HG02678 (cell line): ENCODE measurements around the gene CEP295NL.
"Not testable (repeated sequence)": the region's sequence is repeated elsewhere in the genome, so short reads cannot be mapped to it uniquely, and the experiment has no call there.

ENCODE experiments used
- ATAC-seq: cut with Tn5 transposase; IDR thresholded peaks from one replicate; pipeline ENCODE4 v1.9.1; 2021; ENCODE audit warnings: mild to moderate bottlenecking, moderate library complexity; ENCODE audit not compliant: unreplicated experiment

CEP295NL gene

GRCh38 chr17:78868391-78868790, 34.6 kb downstream of the CEP295NL start:
- ATAC-seq, result no peak

GRCh38 chr17:78867046-78867445, 36.0 kb downstream of the CEP295NL start:
- not testable (repeated sequence) for ATAC-seq

GRCh38 chr17:78865682-78866390, 37.2 kb downstream of the CEP295NL start:
- ATAC-seq, result no peak

- ATAC-seq, result no peak
Measured at GRCh38 chr17:78864117-78864516, 38.9 kb downstream of the CEP295NL start.

GRCh38 chr17:78862073-78863023, 40.7 kb downstream of the CEP295NL start:
- ATAC-seq, result no peak

GRCh38 chr17:78861229-78861628, 41.8 kb downstream of the CEP295NL start:
- no peak for ATAC-seq

- ATAC-seq, result no peak
Measured at GRCh38 chr17:78859051-78859450, 44.0 kb downstream of the CEP295NL start.

GRCh38 chr17:78857266-78857665, 45.7 kb downstream of the CEP295NL start:
- no peak for ATAC-seq

GRCh38 chr17:78855561-78856165, 47.3 kb downstream of the CEP295NL start:
- ATAC-seq, result no peak

GRCh38 chr17:78854508-78854907, 48.5 kb downstream of the CEP295NL start:
- no peak for ATAC-seq

- no peak for ATAC-seq
Measured at GRCh38 chr17:78853926-78854394, 49.0 kb downstream of the CEP295NL start.

GRCh38 chr17:78852709-78853121, 50.3 kb downstream of the CEP295NL start:
- no peak for ATAC-seq

GRCh38 chr17:78849026-78849425, 54.0 kb downstream of the CEP295NL start:
- ATAC-seq, result no peak

GRCh38 chr17:78847052-78847451, 55.9 kb downstream of the CEP295NL start:
- ATAC-seq, result no peak

GRCh38 chr17:78844301-78845005, 58.5 kb downstream of the CEP295NL start:
- ATAC-seq, result no peak

- ATAC-seq, result no peak
Measured at GRCh38 chr17:78842881-78843565, 60.0 kb downstream of the CEP295NL start.

GRCh38 chr17:78840780-78841611, 62.0 kb downstream of the CEP295NL start, which contains the start of gene USP36:
TSS of gene USP36 (minus strand) at chr17:78840814. CDS start at chr17:78836363, 4,451 bp downstream.
- ATAC-seq, result peak; percentile 90
